ENCODE measurements around the gene ACAA2.

Gene ACAA2, protein sequence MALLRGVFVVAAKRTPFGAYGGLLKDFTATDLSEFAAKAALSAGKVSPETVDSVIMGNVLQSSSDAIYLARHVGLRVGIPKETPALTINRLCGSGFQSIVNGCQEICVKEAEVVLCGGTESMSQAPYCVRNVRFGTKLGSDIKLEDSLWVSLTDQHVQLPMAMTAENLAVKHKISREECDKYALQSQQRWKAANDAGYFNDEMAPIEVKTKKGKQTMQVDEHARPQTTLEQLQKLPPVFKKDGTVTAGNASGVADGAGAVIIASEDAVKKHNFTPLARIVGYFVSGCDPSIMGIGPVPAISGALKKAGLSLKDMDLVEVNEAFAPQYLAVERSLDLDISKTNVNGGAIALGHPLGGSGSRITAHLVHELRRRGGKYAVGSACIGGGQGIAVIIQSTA

DNA sequence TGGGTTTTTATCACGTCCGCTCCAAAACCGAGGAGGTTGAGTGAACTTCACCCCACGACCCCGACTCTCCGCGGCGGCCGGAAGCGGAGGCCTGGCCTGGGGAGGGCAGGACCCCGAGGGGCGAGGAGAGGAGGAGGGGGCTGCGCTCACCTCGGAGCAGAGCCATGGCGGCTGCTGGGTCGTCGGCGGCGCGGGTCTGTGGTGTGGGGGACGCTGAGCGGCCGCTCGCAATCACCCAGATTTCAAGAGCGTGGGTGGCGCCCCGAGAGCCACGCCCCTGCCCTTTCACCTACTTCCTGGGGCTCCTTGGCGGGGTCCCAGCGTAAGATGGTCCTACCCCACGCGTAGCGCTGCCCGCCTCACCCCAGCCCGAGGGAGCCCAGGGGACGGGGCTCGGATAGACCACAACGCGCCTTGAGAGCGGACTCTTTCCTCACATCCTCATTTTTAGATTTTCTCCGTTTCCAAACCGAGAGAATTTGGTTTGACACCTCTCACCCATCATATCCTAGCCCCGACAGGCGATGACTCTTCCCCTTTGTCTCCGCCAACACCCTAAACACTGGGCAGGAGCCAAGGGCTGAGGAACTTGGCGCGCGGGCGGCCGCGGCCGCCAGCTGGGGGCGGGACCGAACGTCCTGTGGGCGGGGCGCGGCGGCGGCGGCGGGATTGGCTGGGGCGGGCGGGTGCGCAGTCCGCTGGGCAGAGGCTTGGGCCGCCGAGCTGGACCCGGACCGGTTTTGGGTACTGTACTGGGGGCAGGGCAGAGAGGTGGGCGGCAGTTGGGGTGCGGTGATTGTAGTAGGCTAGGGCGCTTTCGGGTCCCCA is at the start of gene ACAA2:
Gene ACAA2 (minus strand): TSS at position 215 of the 828 bp plus-strand sequence. CDS start 49 bp downstream, at position 166.
- peak; percentile 89 for DNase-seq

GRCh38 chr18:49862656-49863385 is 49.5 kb upstream of the ACAA2 start:
- DNase-seq, result no peak

DNA sequence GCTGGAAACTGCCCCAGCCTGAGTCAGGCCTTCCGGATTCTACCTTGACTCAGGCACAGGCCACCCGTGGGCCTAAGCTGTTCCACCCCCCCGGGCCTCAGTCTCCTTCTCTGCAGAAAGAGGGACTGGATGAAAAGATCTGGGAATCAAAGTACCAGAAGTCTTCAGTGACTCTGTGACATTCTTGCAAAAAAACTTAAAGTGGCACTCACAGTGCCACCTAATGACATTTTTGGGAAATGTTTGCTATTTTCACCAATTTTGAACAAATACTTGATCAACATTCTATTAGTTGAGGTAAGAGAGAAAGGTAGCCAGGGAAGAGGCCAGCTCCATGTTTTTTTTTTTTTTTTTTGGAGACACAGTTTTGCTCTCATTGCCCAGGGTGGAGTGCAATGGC is 48.3 kb upstream of the ACAA2 start:
- no peak for DNase-seq

DNA sequence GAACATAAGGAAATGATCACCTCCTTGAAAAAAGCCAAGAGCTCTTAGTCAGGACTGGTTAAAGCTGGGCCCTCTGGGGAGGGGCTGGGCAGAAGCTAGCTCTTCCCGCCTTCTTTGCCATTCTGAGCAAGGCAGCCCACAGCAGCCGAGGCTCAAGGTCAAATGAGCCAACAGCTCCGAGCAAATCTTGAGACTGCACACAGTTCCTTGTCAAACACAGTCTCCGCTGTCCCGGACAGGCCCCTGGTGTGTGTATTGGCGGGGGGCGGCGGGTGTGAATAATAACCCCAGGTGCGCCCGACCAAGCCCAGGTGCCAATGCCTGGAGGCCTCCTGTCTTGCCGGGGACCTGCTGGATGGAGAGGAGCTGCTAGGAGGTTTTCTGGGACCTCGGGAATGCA is 46.4 kb upstream of the ACAA2 start:
- DNase-seq, result no peak

- DNase-seq, result no peak
These were observed 45.7 kb upstream of the ACAA2 start for GRCh38 chr18:49859021-49859359.

DNA sequence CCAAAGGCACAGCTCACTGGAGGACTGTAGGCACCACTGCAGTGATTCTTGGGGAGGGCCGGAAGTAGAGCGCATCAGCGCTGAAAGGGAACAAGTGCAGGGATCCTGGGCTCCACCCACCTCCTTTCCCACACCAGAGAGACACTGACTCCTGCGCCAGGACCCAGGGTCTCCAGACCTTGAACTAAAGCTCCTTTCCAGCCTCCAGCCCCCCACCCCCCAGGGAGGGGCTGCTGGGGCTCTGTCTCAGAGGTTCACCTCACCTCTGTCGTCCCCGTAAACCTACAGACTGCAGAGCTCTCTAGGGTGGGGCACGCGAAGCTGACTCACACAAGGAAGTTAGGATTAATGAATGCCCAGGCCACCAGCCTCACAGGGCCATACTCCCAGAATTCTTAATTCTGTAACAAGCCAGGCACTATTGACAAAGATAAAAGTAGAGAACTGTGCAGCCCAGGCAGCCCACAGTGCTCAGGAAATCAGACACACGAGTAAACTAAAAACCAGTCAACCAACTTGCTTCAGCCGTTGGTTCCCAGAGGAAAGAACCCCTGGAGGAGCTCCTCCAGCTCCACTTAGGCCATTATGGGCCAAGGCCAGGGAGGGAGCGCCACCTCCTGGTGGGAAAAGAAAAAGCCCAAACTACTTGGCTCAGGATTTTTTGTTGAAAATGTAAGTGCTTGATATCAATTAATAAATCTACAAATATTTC is 45.1 kb upstream of the ACAA2 start:
- peak; percentile 69 for DNase-seq

DNA sequence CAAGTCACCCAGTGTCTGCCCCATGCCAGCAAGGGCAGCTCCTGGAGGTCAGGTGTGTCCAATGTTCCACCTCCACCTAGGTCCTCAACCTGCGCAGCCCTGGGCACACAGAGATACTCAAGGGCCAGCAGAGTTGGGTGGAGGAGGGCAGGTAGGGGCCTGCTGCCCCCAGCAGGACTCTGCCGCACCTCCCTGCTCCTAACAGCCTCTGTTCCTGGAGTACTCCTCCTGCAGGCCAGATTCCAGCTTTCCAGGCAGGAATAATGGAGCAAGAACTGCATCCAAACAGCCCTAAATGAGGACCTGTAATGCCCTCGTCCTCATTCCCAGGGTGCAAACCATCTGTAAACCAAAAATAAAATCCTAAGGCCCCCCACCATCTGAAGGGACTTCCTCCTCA is 44.4 kb upstream of the ACAA2 start:
- no peak for DNase-seq

DNA sequence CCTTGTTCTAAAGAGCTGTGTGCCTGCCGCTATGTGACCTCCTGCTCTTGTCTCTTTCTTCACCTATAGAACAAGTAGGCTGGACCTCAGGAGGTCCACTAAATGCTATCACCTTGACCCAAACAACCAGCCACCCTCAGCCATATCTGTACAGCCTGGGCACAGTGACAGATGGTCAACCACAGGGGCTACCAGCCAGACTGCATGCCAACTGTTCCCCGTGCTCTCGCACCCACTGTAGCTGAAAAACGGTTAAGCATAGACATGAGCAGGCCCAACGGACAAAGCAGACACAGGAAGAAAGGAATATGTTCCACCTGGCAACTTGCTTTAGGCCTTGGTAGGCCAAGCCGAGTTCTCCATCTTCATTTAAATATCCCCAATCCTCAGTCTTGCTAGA is 43.2 kb upstream of the ACAA2 start:
- no peak for DNase-seq

DNA sequence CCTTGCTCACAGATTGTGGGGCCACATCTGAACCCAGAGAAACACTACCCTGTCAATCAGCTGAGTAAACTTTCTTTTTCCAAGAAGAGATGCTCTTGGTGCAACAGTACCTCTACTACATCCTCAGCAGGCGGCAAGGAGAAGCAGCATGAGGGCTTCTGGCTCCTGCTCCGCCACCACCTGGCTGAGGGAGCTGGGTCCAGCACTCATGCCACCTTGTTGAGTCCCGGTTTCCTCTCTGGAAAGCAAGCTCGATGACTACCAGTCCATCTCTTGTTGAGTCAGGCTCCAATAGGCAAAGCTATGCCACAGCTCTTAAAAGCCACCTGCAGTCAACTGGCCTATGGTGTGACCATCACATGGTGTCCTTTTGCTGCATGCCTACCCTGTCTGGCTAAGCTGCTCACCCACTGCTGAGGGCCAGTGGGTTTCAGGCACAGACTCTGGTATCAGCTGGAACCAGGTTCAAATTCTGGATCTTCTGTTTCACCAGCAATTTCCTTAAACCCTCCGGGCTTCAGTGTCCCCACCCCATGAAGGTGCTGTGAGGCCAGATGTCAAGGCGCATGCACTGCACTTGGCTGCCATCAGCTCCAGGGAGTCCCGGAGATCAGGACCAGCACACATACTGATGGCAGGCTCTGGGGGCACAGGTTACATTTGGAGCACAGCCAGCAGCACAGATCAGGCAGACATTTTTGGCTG is 42.5 kb upstream of the ACAA2 start:
- DNase-seq, result no peak

GRCh38 chr18:49854681-49855080 is 41.3 kb upstream of the ACAA2 start:
- DNase-seq, result no peak

DNA sequence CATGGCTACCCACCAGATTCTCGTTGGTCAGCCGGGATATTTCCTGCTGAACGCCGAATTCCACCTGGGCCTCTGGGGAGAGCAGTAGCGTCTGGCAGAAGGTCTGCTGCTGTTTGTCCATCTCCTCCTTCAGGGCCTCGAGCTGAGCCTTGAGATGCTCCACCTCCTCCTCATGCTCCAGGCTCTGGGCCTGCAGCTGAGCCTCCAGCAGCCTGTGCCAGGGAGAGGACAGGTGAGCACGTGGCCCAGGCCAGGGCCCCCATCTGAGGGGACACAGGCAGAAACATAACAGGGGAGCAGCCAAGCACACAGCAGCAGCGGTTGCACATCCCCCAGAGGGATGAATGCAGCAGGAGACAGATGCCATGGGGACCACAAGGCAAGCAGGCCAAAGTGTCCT is 40.1 kb upstream of the ACAA2 start:
- no peak for DNase-seq

DNA sequence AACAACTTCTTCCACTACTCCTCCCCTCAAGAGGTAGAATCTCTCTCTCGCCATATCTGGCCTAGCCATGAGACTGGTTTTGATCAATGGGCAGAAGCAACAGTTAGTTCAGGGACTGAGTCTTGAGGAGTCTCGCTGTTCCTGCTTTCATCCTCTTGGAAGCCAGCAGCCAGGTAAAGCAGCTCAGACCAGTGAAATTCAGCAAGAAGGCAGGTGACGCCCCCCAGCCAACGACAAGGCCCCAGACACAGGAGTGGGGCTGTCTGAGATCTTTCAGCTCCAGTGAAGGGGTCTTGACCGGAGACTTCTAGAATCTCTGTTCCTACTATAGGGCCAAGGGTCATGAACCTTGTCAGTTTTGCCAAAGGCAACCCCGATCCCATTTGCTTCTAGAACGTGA is 39.7 kb upstream of the ACAA2 start:
- DNase-seq, result no peak

DNA sequence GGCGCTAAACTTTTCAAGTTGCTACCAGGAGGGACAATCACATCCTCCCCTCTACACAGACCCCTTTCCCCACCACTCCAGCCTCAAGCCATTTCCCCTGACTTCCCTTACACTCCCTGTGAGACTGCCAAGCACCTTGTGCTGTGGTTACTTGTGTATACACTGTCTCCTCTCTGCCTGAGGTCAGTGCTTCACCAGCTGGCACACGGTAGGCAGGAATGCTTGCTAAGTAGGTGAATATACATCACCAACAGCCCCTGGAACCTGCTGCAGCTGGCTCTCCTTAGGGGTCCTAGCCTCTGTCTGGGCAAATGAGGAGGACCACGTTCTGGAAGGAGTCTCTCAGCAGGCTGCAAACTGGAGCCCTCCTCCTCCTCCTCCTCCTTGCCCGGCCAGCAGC is 38.3 kb upstream of the ACAA2 start:
- DNase-seq, result no peak

- DNase-seq, result no peak
These were observed 37.3 kb upstream of the ACAA2 start for GRCh38 chr18:49850636-49851035.

- DNase-seq, result peak; percentile 76
These were observed 36.2 kb upstream of the ACAA2 start for GRCh38 chr18:49849331-49850217.

DNA sequence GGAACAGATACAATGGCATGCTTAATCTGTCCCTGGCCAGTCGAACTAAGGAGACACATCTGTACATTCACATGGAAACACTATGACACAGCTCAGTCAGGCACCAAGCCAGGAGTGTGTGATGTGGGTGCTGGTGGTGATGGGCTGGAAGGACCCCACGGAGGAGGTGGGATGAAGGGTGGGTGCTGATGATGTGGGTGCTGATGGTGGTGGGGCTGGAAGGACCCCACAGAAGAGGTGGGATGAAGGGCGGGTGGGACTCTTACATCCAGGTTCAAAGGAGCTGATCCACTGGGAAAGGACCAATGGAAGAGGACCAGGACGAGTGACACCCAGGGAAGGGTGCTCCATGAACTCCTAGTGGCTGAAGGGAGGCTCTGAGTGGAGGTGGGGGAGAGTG is 34.8 kb upstream of the ACAA2 start:
- no peak for DNase-seq

DNA sequence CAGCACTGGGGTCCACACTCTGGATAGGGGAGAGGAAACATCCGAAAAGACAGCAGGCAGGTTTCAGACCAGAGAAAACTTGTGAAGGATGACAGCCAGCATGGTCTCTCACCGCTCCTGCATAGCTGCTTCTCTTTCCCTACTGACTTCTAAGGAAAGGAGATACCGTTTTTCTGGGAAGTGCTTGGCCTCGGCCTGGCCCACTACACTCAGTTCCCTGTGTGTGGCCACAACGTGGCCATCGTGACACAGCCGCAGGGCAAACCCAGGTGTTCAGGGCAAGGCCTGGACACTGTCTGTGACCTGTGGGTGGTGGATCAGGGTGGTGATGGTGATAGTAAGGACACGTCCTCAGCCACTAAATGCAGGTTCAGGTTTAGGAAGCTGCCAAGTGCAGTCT is 34.2 kb upstream of the ACAA2 start:
- no peak for DNase-seq

GRCh38 chr18:49846718-49847470 is 33.6 kb upstream of the ACAA2 start:
- DNase-seq, result no peak

DNA sequence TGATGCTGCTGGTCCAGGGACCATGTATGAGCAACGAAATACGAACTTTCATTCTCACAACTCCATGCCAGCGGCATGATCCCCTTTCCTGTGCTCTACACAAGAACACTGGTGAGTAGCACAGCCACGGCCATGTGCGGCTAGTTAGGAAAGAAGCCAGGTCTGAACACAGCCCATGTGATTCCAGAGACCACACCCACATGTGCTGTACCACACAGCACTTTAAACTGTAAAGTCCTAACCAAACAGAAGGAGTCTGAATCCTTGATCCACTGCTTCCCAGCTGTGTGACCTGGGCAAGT is 33.0 kb upstream of the ACAA2 start:
- DNase-seq, result peak; percentile 51

DNA sequence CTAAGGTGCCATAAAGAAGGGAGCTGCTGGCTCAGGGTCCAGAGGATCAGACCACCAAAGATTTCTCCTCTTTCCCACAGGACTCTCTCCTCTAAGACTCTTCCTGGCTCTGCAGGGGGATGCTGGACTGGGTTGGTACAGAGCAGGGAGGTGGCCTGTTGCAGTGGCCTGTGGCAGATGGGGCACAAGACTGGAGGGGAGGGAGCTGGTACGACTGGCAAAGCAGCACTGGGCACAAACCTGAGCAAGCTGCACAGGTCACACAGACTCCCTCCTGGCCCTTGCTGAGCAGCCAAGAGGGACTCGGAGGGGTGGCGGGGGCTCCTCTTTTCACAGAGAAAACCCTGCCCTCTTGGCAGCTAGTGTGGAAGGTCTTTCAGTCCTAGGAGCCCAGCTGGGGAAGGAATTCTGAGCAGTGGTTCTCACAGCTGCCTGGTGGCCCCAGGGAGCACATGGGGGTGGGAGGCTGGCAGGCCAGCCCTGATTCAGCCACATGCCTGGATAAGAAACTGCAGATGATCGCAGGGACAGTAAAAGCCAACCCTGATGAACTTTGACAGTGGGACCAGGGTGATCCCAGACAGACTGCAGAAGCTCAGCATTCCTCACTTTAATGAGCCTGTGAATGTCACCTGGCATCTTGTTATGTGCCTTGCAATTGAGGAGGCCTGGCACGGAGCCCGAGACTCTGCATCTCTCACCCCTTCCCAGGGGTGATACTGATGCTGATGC is 32.5 kb upstream of the ACAA2 start:
- no peak for DNase-seq

Measured in fibroblast of upper back skin (primary cell).